GM18511 (cell line): ENCODE results near the gene NPAS3.
A peak's percentile ranks its signal among the peaks of the same experiment; 100 is the strongest.

Experiments used
- ATAC-seq: cut with Tn5 transposase; IDR thresholded peaks from one replicate; pipeline ENCODE4 v1.9.1; 2021; ENCODE audit warnings: mild to moderate bottlenecking, moderate library complexity; ENCODE audit not compliant: unreplicated experiment

The NPAS3 gene

DNA sequence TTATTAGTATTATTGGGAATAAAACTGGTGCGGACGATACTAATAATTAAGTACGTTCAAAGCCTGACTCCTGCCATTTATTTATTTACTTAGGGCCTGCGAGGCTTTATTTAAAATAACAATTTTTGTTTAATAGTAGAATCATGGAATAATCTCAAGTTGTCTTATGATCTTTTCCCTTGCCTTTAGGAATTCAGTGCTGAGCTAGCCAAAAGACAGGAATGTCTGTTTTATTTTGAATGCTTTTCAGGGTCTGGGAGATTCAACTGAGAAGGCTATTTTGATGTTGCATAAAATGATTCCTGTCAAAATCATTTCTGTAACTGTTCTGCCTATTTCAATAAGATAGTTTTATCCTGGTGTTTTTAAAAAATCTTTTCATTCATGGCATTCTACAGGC is 522.4 kb downstream of the NPAS3 start:
- ATAC-seq: no peak

DNA sequence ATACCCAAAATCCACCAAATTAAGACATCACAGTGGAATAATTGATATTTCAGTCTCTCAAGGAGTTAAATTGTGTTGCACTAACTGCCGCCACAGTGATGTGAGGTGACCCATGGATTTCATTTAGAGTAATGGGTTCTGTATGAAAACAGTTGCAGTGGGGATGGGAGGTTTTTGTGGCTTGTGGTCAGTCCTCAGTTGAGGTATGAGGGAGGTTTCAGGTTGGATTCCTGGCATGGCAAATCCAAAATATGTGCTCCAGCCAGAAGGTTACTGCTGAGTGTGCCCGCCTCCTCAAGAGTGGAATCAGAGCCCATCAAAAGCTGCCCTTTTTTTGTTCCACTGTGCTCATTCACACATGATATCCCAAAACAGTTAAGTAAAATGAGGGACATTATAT is 525.1 kb downstream of the NPAS3 start:
- no peak for ATAC-seq

DNA sequence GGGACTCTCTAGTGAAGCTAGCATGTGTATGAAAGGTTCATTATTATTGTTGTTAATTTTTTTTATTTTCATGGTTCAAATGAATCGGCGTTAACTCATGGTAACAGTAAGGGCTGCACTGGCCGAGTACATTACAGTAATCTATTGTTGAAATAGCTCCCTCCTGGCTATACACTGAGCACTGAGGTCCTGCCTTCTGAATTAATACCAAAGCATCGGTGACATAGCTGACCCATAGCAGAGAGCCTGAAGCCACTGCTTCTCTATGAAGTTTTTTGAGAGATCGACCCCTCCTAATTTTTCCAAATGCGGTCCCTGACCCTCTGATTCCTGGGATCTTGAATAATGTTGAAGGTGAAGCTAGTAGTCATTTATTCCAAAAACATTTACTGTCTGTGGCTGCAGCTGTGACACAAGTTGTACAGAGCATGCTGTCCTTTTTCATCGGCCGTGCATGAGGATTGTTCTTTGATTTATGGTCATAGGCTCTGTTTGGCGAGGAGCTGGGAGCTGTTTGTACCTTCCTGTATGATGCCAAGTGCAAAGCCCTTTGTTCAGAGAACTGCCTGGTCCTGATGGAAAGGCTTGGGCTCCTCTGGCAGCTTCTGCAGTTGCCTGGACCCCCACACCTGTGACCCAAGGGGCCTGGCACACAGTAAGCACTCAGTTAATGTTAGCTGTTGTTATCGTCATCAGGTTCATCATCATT is 525.7 kb downstream of the NPAS3 start:
- ATAC-seq: no peak

DNA sequence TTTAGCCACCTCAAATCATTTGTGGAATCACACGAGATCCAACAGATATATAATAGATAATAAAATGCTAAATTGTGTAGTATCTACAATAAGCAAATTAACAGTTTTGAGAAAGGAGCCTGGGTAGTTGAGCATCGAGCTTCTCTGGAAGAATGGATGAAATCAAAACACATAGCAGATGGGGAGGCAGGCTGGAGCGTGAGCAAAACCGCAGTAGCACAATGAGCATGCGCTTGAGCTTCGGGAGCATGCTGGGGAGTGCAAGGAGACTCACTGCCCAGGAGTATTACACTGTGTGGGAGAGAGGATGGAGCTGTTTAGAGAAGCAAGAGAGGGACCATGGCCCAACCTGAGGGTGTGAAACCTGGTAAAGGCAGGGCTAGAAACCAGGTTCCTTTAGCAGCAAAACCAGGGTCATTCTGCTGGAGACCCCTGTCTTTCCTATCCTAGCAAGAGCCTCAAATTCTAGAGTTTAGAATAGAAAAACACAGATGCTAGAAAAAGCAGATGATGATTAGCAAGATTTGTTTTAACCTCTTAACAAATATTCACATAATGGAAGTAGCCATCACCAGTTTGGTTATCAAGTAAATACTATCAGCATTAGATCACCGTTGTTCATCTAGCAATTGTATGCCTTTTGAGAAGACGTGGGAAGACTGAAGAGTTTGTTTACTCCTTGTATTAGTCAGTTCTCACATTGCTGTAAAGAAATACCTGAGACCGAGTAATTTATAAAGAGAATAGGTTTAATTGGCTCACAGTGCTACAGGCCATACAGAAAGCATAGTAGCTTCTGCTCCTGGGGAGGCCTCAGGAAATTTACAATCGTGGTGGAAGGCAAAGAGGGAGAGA is 527.4 kb downstream of the NPAS3 start:
- no peak for ATAC-seq

DNA sequence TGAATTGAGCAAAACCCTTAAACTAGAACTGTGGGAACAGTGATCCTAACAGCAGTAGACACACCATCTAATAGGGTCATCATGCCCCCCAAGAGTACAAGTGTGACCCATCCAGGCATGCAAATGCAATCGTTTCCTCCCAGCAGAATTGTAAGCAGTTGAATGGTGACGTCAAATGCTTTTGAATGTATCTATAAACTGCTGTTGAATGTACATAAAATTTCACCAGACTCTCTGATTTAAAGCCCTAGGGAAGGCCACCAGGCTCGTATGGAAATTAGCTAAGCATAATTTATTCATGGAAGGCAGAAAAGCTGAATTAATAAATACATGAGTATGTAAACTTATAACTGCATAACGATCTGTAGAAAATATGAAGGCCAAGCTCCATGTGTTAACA is 529.3 kb downstream of the NPAS3 start:
- no peak for ATAC-seq

DNA sequence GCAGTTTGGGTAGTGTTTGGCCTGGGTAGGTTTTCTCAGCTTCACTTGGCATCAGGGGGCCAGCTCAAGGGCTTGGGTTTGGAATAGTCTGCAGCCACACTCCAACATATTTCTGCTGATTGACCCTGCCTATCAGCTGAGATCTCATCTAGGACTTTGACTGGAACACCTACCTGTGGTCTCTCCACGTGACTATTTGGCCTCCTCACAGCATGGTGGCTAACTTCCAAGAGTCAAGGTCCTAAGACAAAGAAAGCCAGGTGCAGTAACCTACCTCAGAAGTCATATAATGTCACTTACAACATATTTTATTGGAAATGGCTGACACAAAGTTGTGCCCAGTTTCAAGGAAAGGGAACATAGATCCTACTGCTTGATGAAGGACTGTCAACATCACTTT is 531.2 kb downstream of the NPAS3 start:
- ATAC-seq: no peak

DNA sequence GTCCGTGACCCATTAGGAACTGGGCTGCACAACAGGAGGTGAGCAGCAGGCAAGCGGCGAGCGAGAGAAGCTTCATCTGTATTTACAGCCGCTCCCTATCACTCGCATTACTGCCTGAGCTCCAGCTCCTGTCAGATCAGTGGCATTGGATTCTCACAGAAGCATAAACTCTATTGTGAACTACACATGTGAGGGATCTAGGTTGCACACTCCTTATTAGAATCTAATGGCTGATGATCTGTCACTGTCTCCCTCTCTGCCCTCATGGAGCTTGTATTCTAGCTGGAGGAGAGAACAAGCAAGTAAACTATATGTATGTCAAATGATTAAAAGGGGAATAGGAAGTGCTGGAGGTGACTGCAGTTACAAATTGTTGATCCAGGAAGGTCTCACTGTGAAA is 533.1 kb downstream of the NPAS3 start:
- no peak for ATAC-seq

DNA sequence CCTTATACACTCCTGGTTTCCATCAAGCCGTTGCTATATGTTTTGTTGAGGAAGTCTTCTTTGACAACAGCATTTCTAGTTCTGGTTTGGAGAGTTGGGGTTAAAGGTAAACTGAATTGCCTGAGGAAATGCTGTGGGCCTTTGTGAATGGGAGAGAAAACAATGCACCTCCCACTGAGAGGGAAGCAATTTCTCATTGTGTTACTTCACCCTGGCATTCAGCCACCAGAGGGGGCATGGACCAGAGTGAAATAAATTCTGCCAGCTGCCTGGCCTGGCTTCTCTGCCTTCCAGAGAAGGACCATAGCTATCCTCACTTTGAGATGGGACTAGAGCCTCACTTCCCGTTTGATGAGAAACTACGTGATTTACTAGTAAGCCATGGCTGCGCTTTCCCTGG is 536.9 kb downstream of the NPAS3 start:
- ATAC-seq: peak; percentile 57

DNA sequence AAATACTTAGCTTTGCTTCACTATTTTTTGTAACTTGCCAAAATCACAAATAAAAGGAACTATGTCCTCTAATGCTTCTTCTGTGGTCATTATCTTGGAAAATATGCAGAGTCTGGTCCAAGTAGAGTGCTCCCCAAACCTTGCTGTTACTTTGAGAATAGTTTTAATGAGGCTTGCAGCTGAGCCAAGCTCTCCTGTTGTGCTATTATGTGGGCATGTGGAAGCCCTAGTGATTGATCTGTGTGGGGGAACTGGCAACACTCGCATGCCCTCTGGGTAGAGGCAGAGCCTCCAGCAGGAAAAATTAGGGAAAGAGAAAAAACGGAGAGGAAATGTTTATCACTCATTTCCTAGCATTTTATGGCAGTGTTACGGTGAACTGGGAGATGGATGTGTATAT is 539.1 kb downstream of the NPAS3 start:
- ATAC-seq: no peak

DNA sequence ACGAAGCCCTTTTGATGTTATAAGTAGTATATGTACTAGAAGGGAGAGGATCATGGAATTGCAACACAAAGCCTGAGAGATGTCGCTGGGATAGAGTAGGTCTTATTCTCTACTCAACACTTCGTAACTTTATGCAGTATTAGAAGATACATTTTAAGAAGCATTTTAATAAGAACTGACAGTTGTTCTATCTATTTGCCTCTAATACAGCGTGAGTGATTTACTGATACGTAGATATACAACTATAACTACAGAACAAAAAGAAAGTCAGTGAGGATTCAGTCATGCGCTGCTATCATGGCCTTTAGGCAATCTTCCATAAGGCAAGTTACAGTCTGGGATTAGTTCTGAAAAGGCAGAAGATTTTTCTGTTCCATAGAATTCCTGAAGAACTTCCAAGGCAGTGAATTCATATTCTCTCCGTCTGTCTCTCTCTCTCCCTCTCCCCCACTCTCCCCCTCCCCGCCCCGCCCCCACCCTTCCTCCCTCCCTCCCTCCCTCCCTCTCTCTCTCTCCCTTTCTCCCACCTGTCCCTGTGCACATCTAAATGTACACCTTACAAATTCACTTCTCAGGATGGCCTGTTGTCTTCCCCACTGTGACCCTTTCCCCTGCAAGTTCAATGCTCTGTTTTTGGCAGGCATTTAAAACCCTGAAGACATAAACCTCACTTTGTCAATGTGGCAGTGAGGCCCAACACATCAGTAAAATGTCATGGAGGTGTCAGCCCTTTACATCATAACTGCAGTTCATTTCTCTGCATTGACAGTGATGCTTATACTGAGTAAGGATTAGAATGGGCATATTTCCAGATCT is 541.6 kb downstream of the NPAS3 start:
- no peak for ATAC-seq

DNA sequence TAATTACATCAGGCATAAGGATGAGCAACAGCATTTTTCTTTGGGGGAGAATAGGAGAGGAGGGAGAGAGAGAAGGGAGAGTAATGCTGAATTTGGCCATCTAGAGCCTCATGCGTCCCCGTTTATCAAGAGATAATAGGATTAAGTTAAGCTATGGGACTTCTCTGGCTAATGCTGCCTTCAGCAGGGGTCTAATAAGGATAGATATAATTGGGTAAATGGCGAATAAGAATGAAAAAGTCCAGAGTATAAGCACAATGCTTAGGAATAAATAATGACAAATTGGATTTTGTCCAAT is 542.2 kb downstream of the NPAS3 start:
- no peak for ATAC-seq

DNA sequence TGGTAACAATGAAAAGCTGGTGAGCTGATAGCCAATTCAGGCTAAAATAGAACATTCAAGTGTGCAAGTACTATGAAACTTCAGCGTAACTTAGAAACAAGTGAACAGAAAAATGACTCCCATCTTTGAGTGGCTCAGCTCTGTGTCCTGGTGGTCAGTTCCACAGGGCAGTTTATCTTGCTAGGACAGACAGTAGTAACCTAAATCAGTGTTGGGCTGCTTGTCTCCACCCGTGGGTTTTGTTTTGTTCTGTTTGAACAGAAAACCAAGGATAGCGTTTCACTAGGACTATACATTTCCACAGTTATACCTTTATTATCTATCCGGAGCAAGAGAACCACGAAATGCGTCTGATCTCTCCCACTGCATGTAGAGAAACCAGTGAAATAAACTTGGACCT is 544.4 kb downstream of the NPAS3 start:
- ATAC-seq: no peak

DNA sequence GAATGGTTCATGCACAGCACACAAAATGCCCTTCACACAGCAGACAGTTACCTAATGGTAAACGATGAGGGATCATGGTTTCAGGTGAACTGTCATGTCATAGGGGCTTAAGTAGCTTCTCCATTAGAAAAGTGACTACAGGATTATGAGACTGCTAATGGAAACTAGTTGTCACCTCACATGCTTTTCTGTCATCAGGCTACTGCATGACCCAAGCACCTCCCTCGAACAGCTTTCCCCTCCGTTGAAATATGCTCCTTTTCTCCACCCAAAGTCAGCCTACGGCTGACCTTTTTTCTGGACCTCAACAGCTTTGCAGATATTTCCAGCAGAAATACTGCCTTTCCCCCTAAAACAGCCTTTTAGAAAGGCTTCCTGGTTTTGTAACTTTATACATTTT is 544.9 kb downstream of the NPAS3 start:
- no peak for ATAC-seq

DNA sequence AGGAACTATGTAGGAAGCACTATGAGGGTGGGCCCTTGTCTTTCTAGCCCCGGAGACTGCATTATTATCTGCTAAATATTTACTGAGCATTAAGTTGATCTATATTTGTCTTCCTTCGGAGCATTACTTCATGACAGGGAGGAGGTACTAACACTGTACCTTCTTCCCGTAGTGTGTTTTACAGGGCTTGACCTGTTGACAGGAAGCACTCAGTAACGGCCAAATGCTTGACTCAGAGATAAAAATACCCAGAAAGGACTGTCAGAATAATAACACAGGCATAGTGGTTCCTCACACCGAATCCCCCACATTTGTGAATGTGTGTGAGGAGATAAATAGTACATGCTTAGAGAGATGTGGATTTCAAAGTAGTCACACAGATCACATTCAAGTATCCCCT is 545.6 kb downstream of the NPAS3 start:
- ATAC-seq: no peak

DNA sequence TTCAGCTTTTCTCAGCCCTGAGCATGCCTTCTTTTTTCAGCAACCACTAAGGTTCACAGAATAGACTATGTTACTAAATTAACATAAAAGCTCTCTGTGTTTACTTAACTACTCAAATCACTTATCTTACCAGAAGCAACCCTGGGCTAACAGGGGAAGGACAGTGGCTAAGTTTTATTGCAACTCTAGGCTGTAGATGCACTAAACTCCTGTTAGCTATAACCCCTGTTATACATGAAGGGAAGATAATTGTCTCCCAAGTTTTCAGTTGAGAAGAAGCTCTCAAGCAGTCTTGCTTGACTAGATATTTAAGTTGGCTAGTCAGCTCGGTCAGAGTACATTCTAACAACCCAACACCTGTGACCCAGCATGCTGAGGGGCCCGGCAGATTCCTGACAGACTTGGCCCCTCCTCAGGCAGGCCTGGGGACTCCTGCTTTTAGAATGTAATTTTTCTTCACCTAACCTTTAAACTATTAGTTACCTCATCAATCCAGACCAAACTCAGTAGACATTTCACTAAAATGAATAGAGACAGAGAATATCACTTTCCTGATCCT is 547.7 kb downstream of the NPAS3 start:
- no peak for ATAC-seq

DNA sequence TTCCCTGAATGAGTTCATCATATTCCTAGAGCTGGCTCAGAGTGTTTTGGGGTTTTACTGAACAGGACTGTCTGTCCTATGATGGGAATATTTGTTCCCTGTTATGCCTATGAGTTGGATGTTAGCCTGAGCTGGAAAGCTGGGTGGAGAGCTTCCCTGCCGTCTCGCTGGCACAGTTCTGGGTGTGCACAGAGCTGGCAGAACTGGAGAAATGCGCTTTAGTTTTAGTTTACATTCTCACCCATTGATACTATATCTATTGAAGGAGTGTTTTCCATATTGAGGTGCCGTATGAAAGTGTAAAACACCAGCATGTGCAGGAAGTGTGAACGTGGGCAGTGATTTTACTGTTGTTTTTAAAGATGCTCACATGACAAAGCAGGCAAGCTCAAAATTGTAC is 549.9 kb downstream of the NPAS3 start:
- ATAC-seq: no peak

DNA sequence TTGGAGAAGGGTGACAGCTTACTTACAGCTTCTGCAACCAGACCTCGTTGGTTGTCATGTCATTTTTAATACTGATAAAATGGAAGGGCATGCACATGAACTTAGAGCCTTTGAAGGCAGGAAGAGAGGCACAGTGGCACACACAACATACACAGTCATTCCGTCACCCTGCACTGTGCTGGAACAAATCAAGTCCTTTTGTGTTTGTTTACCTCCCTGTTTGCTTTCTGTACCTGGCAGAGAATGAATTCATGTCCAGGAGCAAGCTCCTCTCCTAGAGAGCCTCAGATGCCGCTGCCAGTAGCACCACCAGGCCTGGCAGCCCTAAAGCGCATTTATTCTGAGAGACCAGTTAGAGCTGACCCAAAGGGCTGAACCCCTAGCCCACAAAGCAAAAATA is 551.9 kb downstream of the NPAS3 start:
- ATAC-seq: no peak

DNA sequence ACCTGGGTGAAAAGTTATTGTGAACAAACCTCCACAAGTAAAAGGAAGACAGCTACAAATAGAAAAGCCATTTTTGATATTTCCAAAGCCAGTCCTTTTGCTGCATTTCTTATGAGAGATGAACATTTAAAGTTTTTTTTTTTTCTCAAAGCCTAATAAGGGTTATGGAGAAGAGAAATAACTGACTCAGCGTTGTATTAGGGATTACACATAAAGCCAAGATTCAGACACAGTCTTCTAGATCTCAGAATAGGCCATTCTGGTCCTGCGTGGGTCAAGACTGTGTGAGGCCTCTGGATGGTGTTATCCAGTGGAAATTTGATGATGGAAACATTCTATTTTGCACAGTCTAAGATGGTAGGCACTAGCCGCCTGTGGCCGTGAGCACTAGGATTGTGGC is 552.4 kb downstream of the NPAS3 start:
- no peak for ATAC-seq

DNA sequence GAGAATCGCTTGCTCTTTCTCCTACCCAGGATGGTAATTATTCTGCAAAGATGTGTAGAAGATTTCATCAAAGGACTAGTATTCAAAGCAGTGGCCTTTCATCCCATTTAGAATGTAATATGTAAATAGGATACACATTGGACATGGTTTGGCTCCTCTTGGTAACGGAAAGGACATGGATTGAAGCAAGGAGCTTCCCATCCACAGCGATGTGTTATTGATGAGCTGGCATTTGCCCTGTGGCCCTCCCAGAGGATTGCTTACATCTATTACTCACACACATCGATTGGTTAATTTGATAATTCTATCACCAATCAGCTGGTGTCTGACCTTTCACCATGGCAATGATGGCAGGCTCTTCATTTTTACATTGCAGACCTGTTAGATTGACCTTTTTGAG is 553.8 kb downstream of the NPAS3 start:
- ATAC-seq: no peak

DNA sequence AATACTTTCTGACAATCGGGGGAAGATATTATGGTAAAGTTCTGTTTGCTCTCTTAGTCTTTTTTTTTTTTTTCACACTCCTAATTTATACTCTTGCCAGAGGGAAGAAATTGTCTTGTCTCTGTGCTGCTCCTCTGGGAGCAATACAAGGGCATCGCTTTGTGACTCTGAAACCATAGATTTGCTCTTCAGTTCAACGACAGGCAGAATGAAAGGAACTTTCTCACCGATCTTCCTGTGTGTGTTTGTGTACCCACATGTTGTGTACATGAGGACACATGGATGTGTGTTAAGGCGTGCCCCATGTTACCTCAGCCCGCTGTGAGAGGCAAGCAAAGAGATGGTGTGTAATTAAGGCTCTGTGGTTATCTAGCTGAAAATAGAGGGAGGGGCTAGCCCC is 554.6 kb downstream of the NPAS3 start:
- no peak for ATAC-seq

DNA sequence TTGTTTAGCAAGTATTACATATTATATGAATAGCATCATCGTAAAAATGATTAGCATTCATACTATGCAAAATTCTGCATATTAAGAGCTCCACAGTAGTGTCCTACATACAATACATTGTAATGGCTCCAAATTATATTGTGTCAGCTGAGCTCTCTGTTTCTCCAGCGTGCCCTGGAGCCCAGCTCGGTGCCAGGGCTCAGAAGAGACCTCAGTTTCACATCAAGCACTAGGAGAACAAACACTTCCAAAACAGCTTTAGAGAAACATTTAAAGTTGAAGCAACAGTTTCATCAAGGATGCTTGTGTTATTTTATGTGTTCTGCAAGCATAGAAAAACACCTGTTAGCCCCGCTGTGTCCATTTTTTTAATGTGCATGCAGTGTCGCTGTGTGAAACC is 555.3 kb downstream of the NPAS3 start:
- ATAC-seq: no peak

DNA sequence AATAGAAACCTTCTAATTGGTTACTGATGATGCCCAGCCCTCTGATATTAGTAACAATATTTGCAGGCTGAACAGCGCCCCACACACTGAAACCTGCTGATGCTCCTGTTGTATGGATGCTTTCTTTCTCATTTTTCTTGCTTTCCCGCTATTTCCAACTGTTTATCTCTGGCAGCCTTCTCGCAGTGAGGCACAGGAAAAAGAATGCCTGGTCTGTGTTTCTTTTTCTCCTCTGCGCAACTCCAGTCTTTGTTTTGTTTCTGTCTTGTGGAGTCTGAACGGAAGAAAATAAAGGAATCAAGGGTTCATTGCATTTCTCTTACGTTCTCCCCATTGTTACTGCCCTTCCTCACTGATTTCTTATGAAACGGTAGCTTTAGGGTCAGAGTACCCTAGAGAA is 561.0 kb downstream of the NPAS3 start:
- ATAC-seq: no peak
